Karpas-422 (cell line): ENCODE data around the gene PDE11A. TPM values are rescaled to one million over a fixed set of nuclear protein-coding genes. Genes with fewer than 3 reads are reported as not detected.

Experiments used
- DNase-seq: peaks from one replicate; pipeline ENCODE4 v3.0.0-alpha.2; 2015
- H2AFZ ChIP-seq: fragments of 200-600 bp; sonication (generic); 2 replicates; pipeline ENCODE4 v1.6.1; 2014; ENCODE audit warnings: antibody characterized with exemption, low read length, mixed read lengths
- H3K27ac ChIP-seq: fragments of 200-600 bp; sonication (generic); 2 replicates; pipeline ENCODE4 v1.5.1; 2014; ENCODE audit warnings: mild to moderate bottlenecking, low read length, moderate library complexity
- H3K27me3 ChIP-seq: fragments of 200-600 bp; sonication (generic); 2 replicates; pipeline ENCODE4 v1.6.1; 2014; ENCODE audit warnings: low read length, mixed read lengths
- H3K36me3 ChIP-seq: fragments of 200-600 bp; sonication (generic); 2 replicates; pipeline ENCODE4 v1.6.1; 2014; ENCODE audit warnings: low read length, mixed read lengths; ENCODE audit not compliant: insufficient read depth
- H3K4me1 ChIP-seq: fragments of 200-600 bp; sonication (generic); 2 replicates; pipeline ENCODE4 v1.6.1; 2014; ENCODE audit warnings: mild to moderate bottlenecking, low read length, mixed read lengths
- H3K4me2 ChIP-seq: fragments of 200-600 bp; sonication (generic); 2 replicates; pipeline ENCODE4 v1.6.1; 2014; ENCODE audit warnings: low read length, low read depth, mild to moderate bottlenecking; ENCODE audit not compliant: poor library complexity, severe bottlenecking
- H3K4me3 ChIP-seq: fragments of 200-600 bp; sonication (generic); 2 replicates; pipeline ENCODE4 v1.5.1; 2014; ENCODE audit warnings: mild to moderate bottlenecking, antibody characterized with exemption, low read length, mixed read lengths
- H3K79me2 ChIP-seq: fragments of 200-600 bp; sonication (generic); 2 replicates; pipeline ENCODE4 v1.6.1; 2014; ENCODE audit warnings: mild to moderate bottlenecking, low read length, mixed read lengths
- H3K9ac ChIP-seq: fragments of 200-600 bp; sonication (generic); 2 replicates; pipeline ENCODE4 v1.6.0; 2014; ENCODE audit warnings: low read length
- H3K9me2 ChIP-seq: fragments of 200-600 bp; sonication (generic), shearing (Covaris generic); replicated peaks from 2 replicates; pipeline ENCODE4 v1.6.0; 2014; ENCODE audit warnings: mild to moderate bottlenecking, low read length, moderate library complexity; ENCODE audit not compliant: insufficient read depth
- H3K9me3 ChIP-seq: fragments of 300-700, 200-600 bp; sonication (generic); 2 replicates; pipeline ENCODE4 v1.6.1; 2014; ENCODE audit warnings: low read length, mixed read lengths
- H4K20me1 ChIP-seq: fragments of 200-600 bp; sonication (generic); 2 replicates; pipeline ENCODE4 v1.6.1; 2014; ENCODE audit warnings: mild to moderate bottlenecking, antibody characterized with exemption, low read length, low read depth; ENCODE audit not compliant: insufficient read depth
- total RNA-seq: library from RNA; depleted of rRNA; stranded (reverse); fragments of >200 nt; shearing (Covaris generic); gene quantifications from 2 replicates; pipeline ENCODE4 v1.2.3, GENCODE V29; 2014; ENCODE audit warnings: low replicate concordance

Gene PDE11A
- total RNA-seq, 1 experiment from 2014 or later: 0.52 TPM

- Histone ChIP-seq H3K4me1 (no peaks in the 10 kb centered on the region), H3K9me3 (no peaks in the 10 kb centered on the region), H3K79me2 (no peaks in the 10 kb centered on the region), H3K27me3 (no peaks in the 10 kb centered on the region), H3K9ac (no peak overlapping the region), H3K4me2 (no peak overlapping the region), H3K4me3 (no peak overlapping the region), H2AFZ (no peak overlapping the region), H4K20me1 (no peaks in the 10 kb centered on the region), H3K36me3 (no peaks in the 10 kb centered on the region), H3K9me2 (no peaks in the 10 kb centered on the region), H3K27ac (no peak overlapping the region)
- DNase-seq: no peak
These were observed 184.0 kb downstream of the PDE11A start for GRCh38 chr2:177888581-177888980.

- DNase-seq: no peak
- H3K79me2 ChIP-seq: no peaks in the 10 kb centered on the region
- no peaks in the 10 kb centered on the region for H3K27me3 ChIP-seq
- H3K36me3 ChIP-seq: no peaks in the 10 kb centered on the region
- no peaks in the 10 kb centered on the region for H4K20me1 ChIP-seq
- no peak overlapping the region for H3K4me3 ChIP-seq
- H3K4me1 ChIP-seq: no peaks in the 10 kb centered on the region
- H3K9me2 ChIP-seq: no peaks in the 10 kb centered on the region
- H3K27ac ChIP-seq: no peak overlapping the region
- H2AFZ ChIP-seq: no peak overlapping the region
- H3K9me3 ChIP-seq: no peaks in the 10 kb centered on the region
- H3K9ac ChIP-seq: no peak overlapping the region
- no peak overlapping the region for H3K4me2 ChIP-seq
These were observed 184.9 kb downstream of the PDE11A start for GRCh38 chr2:177887722-177888121.

GRCh38 chr2:177886824-177887223, 185.8 kb downstream of the PDE11A start:
- DNase-seq: no peak
- Histone ChIP-seq H3K4me2 (no peak overlapping the region), H2AFZ (no peak overlapping the region), H3K9me3 (no peaks in the 10 kb centered on the region), H3K36me3 (no peaks in the 10 kb centered on the region), H3K4me3 (no peak overlapping the region), H3K27ac (no peak overlapping the region), H3K4me1 (no peaks in the 10 kb centered on the region), H3K9me2 (no peaks in the 10 kb centered on the region), H4K20me1 (no peaks in the 10 kb centered on the region), H3K9ac (no peak overlapping the region), H3K27me3 (no peaks in the 10 kb centered on the region), H3K79me2 (no peaks in the 10 kb centered on the region)

GRCh38 chr2:177885828-177886466, 186.6 kb downstream of the PDE11A start:
- H4K20me1 ChIP-seq: no peaks in the 10 kb centered on the region
- DNase-seq: no peak
- H3K4me1 ChIP-seq: no peaks in the 10 kb centered on the region
- no peak overlapping the region for H3K27ac ChIP-seq
- no peaks in the 10 kb centered on the region for H3K36me3 ChIP-seq
- H2AFZ ChIP-seq: no peak overlapping the region
- H3K4me3 ChIP-seq: no peak overlapping the region
- H3K4me2 ChIP-seq: no peak overlapping the region
- H3K9me2 ChIP-seq: no peaks in the 10 kb centered on the region
- H3K79me2 ChIP-seq: no peaks in the 10 kb centered on the region
- no peaks in the 10 kb centered on the region for H3K27me3 ChIP-seq
- H3K9me3 ChIP-seq: no peaks in the 10 kb centered on the region
- no peak overlapping the region for H3K9ac ChIP-seq

- no peak for DNase-seq
- no peak overlapping the region for H3K27ac ChIP-seq
- H3K4me3 ChIP-seq: no peak overlapping the region
- H3K27me3 ChIP-seq: no peaks in the 10 kb centered on the region
- H3K79me2 ChIP-seq: no peaks in the 10 kb centered on the region
- no peaks in the 10 kb centered on the region for H3K9me2 ChIP-seq
- no peak overlapping the region for H3K9ac ChIP-seq
- H2AFZ ChIP-seq: no peak overlapping the region
- H3K4me2 ChIP-seq: no peak overlapping the region
- H3K4me1 ChIP-seq: no peaks in the 10 kb centered on the region
- H4K20me1 ChIP-seq: no peaks in the 10 kb centered on the region
- no peaks in the 10 kb centered on the region for H3K36me3 ChIP-seq
- no peaks in the 10 kb centered on the region for H3K9me3 ChIP-seq
These were observed 189.4 kb downstream of the PDE11A start for GRCh38 chr2:177883177-177883576.

GRCh38 chr2:177882501-177882900, 190.1 kb downstream of the PDE11A start:
- Histone ChIP-seq H3K4me3 (no peak overlapping the region), H3K79me2 (no peaks in the 10 kb centered on the region), H3K4me1 (no peaks in the 10 kb centered on the region), H3K9ac (no peak overlapping the region), H3K4me2 (no peak overlapping the region), H3K27ac (no peak overlapping the region), H3K9me2 (no peaks in the 10 kb centered on the region), H3K27me3 (no peaks in the 10 kb centered on the region), H3K9me3 (no peaks in the 10 kb centered on the region), H2AFZ (no peak overlapping the region), H4K20me1 (no peaks in the 10 kb centered on the region), H3K36me3 (no peaks in the 10 kb centered on the region)
- DNase-seq: no peak

- Histone ChIP-seq H3K27ac (no peak overlapping the region), H3K4me1 (no peaks in the 10 kb centered on the region), H3K9me3 (no peaks in the 10 kb centered on the region), H4K20me1 (no peaks in the 10 kb centered on the region), H3K4me3 (no peak overlapping the region), H3K9me2 (no peaks in the 10 kb centered on the region), H3K27me3 (no peaks in the 10 kb centered on the region), H3K36me3 (no peaks in the 10 kb centered on the region), H2AFZ (no peak overlapping the region), H3K9ac (no peak overlapping the region), H3K79me2 (no peaks in the 10 kb centered on the region), H3K4me2 (no peak overlapping the region)
- DNase-seq: no peak
These were observed 190.7 kb downstream of the PDE11A start for GRCh38 chr2:177881921-177882320.

- no peaks in the 10 kb centered on the region for H3K36me3 ChIP-seq
- H3K9ac ChIP-seq: no peak overlapping the region
- H3K4me3 ChIP-seq: no peak overlapping the region
- H3K27ac ChIP-seq: no peak overlapping the region
- H3K27me3 ChIP-seq: no peaks in the 10 kb centered on the region
- H3K4me1 ChIP-seq: no peaks in the 10 kb centered on the region
- no peak overlapping the region for H2AFZ ChIP-seq
- H3K79me2 ChIP-seq: no peaks in the 10 kb centered on the region
- no peaks in the 10 kb centered on the region for H3K9me3 ChIP-seq
- H3K4me2 ChIP-seq: no peak overlapping the region
- H4K20me1 ChIP-seq: no peaks in the 10 kb centered on the region
- no peak for DNase-seq
- H3K9me2 ChIP-seq: no peaks in the 10 kb centered on the region
These were observed 191.4 kb downstream of the PDE11A start for GRCh38 chr2:177881008-177881747.
